ENCODE results near the gene MVD. TPM values are rescaled to one million over a fixed set of nuclear protein-coding genes. Genes with fewer than 3 reads are reported as not detected.
A peak's percentile ranks its signal among the peaks of the same experiment; 100 is the strongest.

The MVD gene
- total and polyA plus RNA-seq, 2 experiments from 2014 or later = 95.3 to 149 TPM

GRCh38 chr16:88651276-88651988 is 11.5 kb downstream of the MVD start:
- H3K4me1 ChIP-seq (ENCODE audit: insufficient read depth) = peaks cover 11% of the 10 kb centered on the region; the same call in 1 of the 2 replicates
- Mint-ChIP-seq H3K36me3 (ENCODE audit: low read depth) (peaks cover 17% of the 10 kb centered on the region), H3K9me3 (no peaks in the 10 kb centered on the region), H3K27me3 (ENCODE audit: insufficient read depth, low read depth, poor library complexity) (peaks cover 4% of the 10 kb centered on the region), H3K27ac (no peak overlapping the region), H3K4me1 (peaks cover 8% of the 10 kb centered on the region; the same call in 2 of the 3 replicates), H3K4me3 (peak overlapping the region; percentile 87)
- ATAC-seq (no peak), DNase-seq (ENCODE audit: low spot score) (peak; percentile 48)
- peak overlapping the region; percentile 98 for H3K4me2 ChIP-seq
- 0 out of 2 replicates have a peak, but pooled peaks cover 4% of the 10 kb centered on the region for H3F3A ChIP-seq (replicated peaks; ENCODE audit: low read depth)
- no peaks in the 10 kb centered on the region for H3K27me3 ChIP-seq (ENCODE audit: insufficient read depth)
- peaks cover 14% of the 10 kb centered on the region; the same call in 1 of the 2 replicates for H3K79me2 ChIP-seq (replicated peaks; ENCODE audit: insufficient read depth)
- peaks cover 7% of the 10 kb centered on the region; the same call in 1 of the 2 replicates for H4K20me1 ChIP-seq (replicated peaks; ENCODE audit: insufficient read depth)
- no peaks in the 10 kb centered on the region for H3K9me2 ChIP-seq (ENCODE audit: insufficient read depth)
- no peak overlapping the region for H2AFZ ChIP-seq
- H3K27ac ChIP-seq (ENCODE audit: low read depth) = peak overlapping the region; percentile 76; the same call in 1 of the 2 replicates
- H3K36me3 ChIP-seq (ENCODE audit: insufficient read depth) = no peaks in the 10 kb centered on the region; the same call in 1 of the 2 replicates
- peak overlapping the region; percentile 96 for H3K4me3 ChIP-seq
- no peak for TF ChIP-seq CREB1 (CRISPR knock-in tag; IDR thresholded peaks at IDR 0.05; ENCODE audit: low read depth)
- no peak for TF ChIP-seq JUNB (IDR thresholded peaks at IDR 0.05; ENCODE audit: unreplicated experiment)
- TF ChIP-seq ZNF331 (CRISPR knock-in tag; IDR thresholded peaks at IDR 0.05; ENCODE audit: low read depth) = no peak
- no peak for TF ChIP-seq EZH2phosphoT487 (IDR thresholded peaks at IDR 0.05; ENCODE audit: unreplicated experiment)
- TF ChIP-seq ZNF462 (CRISPR knock-in tag; IDR thresholded peaks at IDR 0.05) = no peak
- TF ChIP-seq REST (IDR thresholded peaks at IDR 0.05; ENCODE audit: unreplicated experiment) = no peak
- no peak for TF ChIP-seq STAT1 (IDR thresholded peaks at IDR 0.05; ENCODE audit: unreplicated experiment)
- TF ChIP-seq ZNF114 (CRISPR knock-in tag; IDR thresholded peaks at IDR 0.05) = no peak
- TF ChIP-seq ETS1 (IDR thresholded peaks at IDR 0.05) = no peak
- TF ChIP-seq CTCF (conservative IDR thresholded peaks at IDR 0.05; ENCODE audit: low read depth in 2 of 2) = no peak
- TF ChIP-seq POLR2AphosphoS5 (IDR thresholded peaks at IDR 0.05; ENCODE audit: low read depth) = no peak
- no peak for TF ChIP-seq EZH2 (IDR thresholded peaks at IDR 0.05; ENCODE audit: low read depth, unreplicated experiment)
- TF ChIP-seq NANOG (IDR thresholded peaks at IDR 0.05; ENCODE audit: borderline replicate concordance) = no peak

All from GM23338 (cell line).